ENCODE results near the gene FER1L5.

The FER1L5 gene

GRCh38 chr2:96642564-96643360, at the start of gene FER1L5:
Gene FER1L5 (plus strand): TSS chr2:96642764. CDS start chr2:96642837, 73 bp downstream.
- peak in 49 of 58 donors; percentile 6 to 82 (median 41) for DNase-seq

GRCh38 chr2:96594282-96594681, 48.3 kb upstream of the FER1L5 start:
- no peak for DNase-seq

- DNase-seq = no peak
Measured at GRCh38 chr2:96594691-96595152, 47.8 kb upstream of the FER1L5 start.

- DNase-seq = no peak
Measured at GRCh38 chr2:96596596-96596995, 46.0 kb upstream of the FER1L5 start.

- no peak for DNase-seq
Measured at GRCh38 chr2:96599941-96600340, 42.6 kb upstream of the FER1L5 start.

GRCh38 chr2:96601382-96602292, 40.9 kb upstream of the FER1L5 start:
- DNase-seq = no peak

- DNase-seq = no peak
Measured at GRCh38 chr2:96602330-96602823, 40.2 kb upstream of the FER1L5 start.

GRCh38 chr2:96604104-96604503, 38.5 kb upstream of the FER1L5 start:
- DNase-seq = no peak

GRCh38 chr2:96608469-96609455, 33.8 kb upstream of the FER1L5 start:
- DNase-seq = peak in 2 of 58 donors; percentile 9 to 10

GRCh38 chr2:96616128-96616527, 26.4 kb upstream of the FER1L5 start:
- DNase-seq = no peak

GRCh38 chr2:96616535-96616934, 26.0 kb upstream of the FER1L5 start:
- DNase-seq = no peak

GRCh38 chr2:96617012-96617411, 25.6 kb upstream of the FER1L5 start:
- DNase-seq = no peak

- DNase-seq = no peak
Measured at GRCh38 chr2:96618596-96619283, 23.8 kb upstream of the FER1L5 start.

GRCh38 chr2:96622544-96622943, 20.0 kb upstream of the FER1L5 start:
- no peak for DNase-seq

GRCh38 chr2:96623116-96623515, 19.4 kb upstream of the FER1L5 start:
- no peak for DNase-seq

GRCh38 chr2:96625571-96626552, 16.7 kb upstream of the FER1L5 start:
- no peak for DNase-seq

- DNase-seq = no peak
Measured at GRCh38 chr2:96626553-96626942, 16.0 kb upstream of the FER1L5 start.

GRCh38 chr2:96631804-96632435, 10.6 kb upstream of the FER1L5 start:
- no peak for DNase-seq

Measured in anterior cingulate cortex (tissue), 58 donors.